EH (cell line): ENCODE data around the gene ADCY9.
A peak's percentile ranks its signal among the peaks of the same experiment; 100 is the strongest.
"Not testable (repeated sequence)": the region's sequence is repeated elsewhere in the genome, so short reads cannot be mapped to it uniquely, and the experiment has no call there.

Experiments used
- DNase-seq: peaks from one replicate; pipeline ENCODE4 v3.0.0-alpha.2; 2015; ENCODE audit warnings: low read depth

Gene ADCY9

GRCh38 chr16:3950343-3951193 is 165.7 kb downstream of the ADCY9 start:
- DNase-seq, result peak; percentile 99

DNA sequence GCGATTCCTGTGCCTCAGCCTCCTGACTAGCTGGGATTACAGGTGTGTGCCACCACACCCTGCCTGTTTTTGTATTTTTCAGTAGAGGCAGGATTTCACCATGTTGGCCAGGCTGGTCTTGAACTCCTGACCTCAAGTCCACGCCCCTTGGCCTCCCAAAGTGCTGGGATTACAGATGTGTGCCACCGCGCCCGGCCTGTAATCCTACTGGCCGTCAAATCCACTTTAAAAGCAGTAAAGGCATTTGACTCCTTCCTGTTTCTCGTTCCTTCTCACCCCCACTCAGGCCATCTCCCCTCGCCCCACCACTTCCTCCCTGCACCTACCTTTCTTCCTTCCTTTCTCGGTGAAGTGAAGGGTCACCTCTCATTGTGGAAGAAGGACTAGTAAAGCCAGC is 166.3 kb downstream of the ADCY9 start:
- DNase-seq, result no peak

DNA sequence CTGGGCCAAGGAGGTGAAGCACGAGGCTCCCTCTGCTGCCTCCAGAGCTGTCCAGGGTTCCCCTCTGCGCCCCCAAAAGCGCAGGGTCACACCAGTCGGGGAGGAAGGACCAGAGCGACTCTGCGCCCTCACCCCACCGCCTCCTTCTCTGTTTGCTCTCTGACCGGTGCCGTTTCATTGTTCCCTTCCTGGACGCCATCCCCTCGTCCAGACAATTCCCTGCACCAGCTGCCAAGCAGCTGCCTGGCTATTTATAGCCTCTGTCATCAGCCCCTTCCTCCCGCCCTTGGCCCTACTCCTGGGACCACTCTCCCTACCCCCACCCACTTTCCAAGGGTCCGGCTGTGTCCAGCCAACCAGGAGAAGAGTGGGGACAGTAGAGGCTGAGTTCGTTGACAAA is 167.0 kb downstream of the ADCY9 start:
- no peak for DNase-seq

DNA sequence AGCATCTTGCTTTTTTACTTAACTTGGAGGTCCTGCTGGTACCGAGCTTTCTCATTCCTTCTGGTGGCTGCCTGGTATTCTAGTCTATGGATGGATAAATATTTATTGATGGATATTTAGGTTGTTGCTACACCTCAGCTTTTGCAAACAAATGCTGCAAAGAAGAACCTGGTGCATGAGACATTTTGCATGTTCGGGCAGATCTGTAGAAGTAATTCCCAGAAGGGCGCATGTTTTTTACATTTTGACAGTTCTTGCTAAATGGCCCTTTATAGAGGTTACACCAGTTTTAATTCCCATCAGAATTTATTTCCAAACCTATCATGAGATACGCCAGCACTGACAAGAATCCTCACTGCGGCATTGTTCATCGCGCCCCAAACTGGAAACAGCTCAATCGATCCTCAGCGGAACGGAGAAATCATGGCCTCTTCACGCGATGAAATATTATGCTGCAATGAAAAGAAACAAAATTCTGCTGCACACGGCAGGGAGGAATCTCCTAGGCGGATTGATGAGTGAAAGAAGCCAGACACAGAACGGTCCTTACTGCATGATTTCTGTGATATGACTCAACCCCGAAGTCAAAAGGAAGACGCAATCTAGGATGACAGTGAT is 167.8 kb downstream of the ADCY9 start:
- DNase-seq, result no peak

DNA sequence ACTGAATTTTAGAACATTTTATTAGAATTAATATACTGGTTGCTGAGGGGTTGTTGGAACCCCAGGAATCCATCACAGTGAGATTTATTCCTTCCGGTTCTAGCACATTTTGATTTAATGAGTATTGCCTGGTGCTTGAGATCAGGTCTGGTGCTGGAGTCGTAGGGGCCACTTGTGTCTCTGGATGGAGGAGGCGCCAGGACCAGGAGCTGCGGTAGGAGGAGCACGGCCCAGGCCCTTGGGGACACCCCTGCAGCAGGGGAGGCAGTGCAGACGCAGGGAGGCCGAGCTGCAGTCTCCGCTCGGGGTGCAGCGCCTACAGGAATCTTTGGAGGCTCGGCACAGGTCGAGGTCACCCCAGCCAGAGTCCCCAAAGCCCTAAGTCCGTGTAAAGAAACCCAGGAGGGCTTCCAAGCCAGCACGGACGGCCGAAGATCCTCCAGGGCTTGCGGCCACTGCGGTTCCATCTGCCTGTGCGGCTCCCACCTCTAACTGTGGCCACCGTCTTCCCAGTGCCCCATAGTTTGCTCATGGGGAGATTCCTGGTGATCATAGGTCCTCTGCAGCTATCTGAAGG is 169.6 kb downstream of the ADCY9 start:
- no peak for DNase-seq

DNA sequence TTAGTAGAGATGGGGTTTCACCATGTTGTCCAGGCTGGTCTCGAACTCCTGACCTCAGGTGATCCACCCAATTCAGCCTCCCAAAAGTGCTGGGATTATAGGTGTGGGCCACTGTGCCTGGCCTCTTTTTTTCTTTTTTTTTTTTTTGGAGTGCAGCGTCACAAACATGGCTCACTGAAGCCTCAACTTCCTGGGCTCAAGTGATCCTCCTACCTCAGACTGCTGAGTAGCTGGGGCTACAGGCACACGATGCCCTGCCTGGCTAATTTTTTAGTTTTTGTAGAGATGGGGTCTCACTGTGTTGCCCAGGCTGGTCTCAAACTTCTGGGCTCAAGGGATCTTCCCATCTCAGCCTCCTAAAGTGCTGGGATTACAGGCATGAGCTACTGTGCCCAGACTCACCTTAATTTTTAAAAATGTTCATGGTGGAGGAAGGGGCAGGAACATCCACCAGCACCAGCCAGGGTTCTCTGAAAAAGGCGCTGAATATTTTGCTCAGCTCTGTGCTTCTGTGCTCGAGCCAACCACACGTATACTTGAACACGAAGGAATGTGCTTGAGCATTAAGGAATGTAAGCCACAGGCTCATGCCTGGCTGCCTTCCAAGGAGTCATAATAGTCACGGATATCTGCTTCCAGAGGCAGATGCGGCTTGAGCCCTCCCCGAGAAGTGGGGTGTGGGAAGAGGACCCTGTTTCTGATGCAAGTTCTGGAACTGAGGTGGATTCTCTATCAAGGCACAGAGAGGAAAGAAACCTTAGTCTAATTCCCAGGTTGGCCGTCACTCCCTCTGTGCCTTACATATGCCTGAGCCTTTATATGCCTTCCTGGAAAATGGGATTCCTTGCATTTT is 170.3 kb downstream of the ADCY9 start:
- DNase-seq, result peak; percentile 99

DNA sequence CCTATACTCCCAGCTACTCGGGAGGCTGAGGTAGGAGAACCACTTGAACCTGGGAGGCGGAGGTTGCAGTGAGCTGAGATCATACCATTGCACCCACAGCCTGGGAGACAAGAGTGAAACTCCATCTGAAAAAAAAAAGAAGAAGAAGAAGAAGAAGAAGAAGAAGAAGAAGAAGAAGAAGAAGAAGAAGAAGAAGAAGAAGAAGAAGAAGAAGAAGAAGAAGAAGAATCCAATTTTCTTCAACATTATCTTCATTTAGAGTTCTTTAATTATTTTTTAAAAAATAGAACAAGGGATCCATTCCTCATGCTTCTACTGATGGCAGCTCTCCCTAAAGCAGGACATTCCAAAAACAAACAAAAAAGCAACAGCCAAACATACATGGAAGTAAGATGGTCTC is 171.8 kb downstream of the ADCY9 start:
- not testable (repeated sequence) for DNase-seq

- DNase-seq, result not testable (repeated sequence)
Measured at GRCh38 chr16:3942146-3942545, 174.1 kb downstream of the ADCY9 start.

- DNase-seq, result peak; percentile 96
Measured at GRCh38 chr16:3938843-3939624, 177.2 kb downstream of the ADCY9 start.

DNA sequence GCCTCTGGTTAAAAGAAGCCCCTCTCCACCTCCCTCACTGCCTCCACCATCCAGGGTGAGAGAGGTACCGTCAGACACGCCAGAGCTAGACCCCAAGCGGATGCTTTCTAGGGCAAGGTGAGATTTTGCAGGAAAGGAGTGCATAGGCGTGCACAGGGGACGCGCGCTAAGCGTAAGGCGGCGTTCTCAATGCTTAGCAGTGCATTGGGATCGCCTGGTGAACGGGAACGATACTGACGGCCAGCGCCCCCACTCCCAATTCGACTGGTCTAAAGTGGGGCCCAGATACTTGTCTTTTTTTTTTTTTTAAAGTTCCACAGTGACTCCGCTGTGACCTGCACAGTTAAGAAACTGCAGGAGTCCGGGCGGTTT is 177.8 kb downstream of the ADCY9 start:
- DNase-seq, result no peak

GRCh38 chr16:3937066-3937875 is 179.0 kb downstream of the ADCY9 start:
- DNase-seq, result no peak

DNA sequence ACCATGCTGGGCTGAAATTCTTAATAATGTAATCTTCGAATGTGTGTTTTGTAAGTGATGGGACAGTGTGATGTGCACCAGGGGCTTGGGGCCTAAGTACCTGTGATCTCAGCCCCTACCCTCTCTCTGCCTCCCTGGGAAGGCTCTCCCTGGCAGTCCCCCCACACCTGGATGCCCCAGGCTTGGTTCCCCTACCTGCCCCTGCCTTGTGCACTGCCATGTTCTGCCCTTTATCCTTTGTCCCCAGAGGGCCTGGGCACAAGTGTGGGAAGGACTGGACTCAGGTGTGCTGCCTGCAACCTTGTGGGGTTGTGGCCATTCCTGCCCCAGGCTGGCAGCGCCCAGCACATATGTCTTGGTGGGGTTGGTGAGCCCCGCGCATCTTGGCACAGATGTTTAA is 180.3 kb downstream of the ADCY9 start:
- no peak for DNase-seq

- no peak for DNase-seq
Measured at GRCh38 chr16:3934491-3935181, 181.6 kb downstream of the ADCY9 start.

DNA sequence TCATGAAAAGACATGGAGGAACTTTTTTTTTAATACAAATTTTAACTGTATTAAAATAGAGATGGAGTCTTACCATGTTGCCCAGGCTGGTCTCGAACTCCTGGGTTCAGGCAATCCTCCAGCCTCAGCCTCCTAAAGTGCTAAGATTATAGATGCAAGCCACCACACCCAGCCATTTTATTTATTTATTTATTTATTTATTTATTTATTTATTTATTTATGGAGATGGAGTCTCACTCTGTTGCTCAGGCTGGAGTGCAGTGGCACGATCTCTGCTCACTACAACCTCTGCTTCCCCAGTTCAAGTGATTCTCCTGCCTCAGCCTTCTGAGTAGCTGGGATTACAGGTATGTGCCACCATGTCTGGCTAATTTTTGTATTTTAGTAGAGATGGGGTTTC is 189.1 kb downstream of the ADCY9 start:
- DNase-seq, result not testable (repeated sequence)

- no peak for DNase-seq
Measured at GRCh38 chr16:3924763-3925162, 191.5 kb downstream of the ADCY9 start.

GRCh38 chr16:3922241-3922640 is 194.0 kb downstream of the ADCY9 start:
- DNase-seq, result no peak

GRCh38 chr16:3920206-3920605 is 196.0 kb downstream of the ADCY9 start:
- no peak for DNase-seq

- DNase-seq, result no peak
Measured at GRCh38 chr16:3919413-3919812, 196.8 kb downstream of the ADCY9 start.

DNA sequence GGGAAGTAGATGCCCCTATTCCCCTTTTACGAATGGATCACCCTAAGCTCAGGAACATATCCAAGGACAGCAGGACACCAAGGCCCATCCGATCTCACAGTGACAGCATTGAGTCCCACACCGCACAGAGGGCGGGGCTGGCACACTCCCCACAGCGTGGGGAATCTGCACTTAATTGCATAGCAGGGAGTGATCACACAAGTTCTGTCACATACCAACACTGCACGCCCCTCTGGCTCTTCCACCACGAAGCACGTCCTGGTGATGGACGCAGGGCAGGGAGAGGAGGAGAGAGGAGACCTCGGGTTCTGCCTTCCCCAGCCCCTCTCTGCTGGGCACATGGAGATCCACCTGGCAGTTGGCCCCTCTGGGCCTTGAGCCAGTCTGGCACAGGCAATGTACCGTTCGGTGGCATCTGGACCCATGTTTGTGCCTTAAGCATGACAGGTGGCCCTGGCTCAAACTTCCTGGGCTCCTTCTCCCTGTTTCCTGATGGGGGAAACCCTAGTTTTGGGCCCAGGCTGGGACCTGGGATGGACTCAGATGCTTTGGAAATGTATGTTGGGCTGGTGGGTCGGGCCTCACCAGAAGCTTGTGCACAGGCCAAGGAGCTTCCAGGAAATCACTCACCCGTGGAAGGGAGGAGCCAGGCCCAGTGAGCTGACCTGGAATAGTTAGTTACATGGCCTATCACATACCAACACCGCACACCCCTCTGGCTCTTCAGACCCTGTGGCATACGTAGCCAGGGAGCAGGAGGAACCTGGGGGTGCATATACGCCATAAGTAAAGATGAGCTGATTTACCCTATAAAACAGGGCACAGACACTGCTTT is 200.6 kb downstream of the ADCY9 start:
- no peak for DNase-seq
